ENCODE measurements around the gene KIZ.

GRCh38 chr20:21208999-21209398 is 83.1 kb downstream of the KIZ start:
- no peak for TF ChIP-seq CTCF (IDR thresholded peaks at IDR 0.05)
- TF ChIP-seq EZH2 (IDR thresholded peaks at IDR 0.05): no peak
- no peak for TF ChIP-seq EZH2phosphoT487 (IDR thresholded peaks at IDR 0.05)
